Measurements from ENCODE around the gene TANGO2. TPM values are rescaled to one million over a fixed set of nuclear protein-coding genes. Genes with fewer than 3 reads are reported as not detected.

TANGO2 gene
- total RNA-seq, 4 donors from 2014 or later, result 24.3 to 46.7 (median 37.5) TPM

DNA sequence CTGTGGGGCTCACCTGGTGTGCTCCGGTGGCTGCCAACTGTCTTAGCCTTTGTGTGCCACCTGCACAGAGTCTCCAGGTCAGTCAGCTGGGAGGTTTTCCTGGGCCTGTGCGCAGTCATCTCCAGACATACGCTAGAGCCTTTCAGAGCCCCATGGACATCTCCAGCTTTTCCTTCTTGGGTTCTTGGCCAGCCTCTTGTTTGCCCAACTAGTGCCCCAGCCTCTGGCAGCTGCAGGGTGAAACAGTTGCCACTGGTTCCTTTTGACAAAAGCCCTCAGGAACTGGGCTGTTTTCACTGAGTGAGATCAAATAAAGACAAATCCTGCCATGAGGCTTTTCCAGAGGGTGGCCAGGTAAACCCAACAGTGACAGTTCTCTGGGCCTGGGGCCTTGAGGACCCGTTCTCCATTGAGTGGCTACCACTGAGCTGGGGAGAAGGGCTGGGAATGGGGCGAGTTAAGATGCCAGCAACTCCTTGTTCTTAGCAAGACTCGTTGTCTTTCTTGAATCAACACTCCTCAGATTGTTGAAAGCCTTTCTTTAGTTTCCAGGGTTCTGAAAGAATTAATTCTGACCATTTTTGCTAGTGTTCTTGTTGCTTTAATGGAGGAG lies 78.3 kb downstream of the TANGO2 start:
- TF ChIP-seq, protein P1, sequence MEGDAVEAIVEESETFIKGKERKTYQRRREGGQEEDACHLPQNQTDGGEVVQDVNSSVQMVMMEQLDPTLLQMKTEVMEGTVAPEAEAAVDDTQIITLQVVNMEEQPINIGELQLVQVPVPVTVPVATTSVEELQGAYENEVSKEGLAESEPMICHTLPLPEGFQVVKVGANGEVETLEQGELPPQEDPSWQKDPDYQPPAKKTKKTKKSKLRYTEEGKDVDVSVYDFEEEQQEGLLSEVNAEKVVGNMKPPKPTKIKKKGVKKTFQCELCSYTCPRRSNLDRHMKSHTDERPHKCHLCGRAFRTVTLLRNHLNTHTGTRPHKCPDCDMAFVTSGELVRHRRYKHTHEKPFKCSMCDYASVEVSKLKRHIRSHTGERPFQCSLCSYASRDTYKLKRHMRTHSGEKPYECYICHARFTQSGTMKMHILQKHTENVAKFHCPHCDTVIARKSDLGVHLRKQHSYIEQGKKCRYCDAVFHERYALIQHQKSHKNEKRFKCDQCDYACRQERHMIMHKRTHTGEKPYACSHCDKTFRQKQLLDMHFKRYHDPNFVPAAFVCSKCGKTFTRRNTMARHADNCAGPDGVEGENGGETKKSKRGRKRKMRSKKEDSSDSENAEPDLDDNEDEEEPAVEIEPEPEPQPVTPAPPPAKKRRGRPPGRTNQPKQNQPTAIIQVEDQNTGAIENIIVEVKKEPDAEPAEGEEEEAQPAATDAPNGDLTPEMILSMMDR (IDR thresholded peaks at IDR 0.05; ENCODE audit: low read depth), result no peak

DNA sequence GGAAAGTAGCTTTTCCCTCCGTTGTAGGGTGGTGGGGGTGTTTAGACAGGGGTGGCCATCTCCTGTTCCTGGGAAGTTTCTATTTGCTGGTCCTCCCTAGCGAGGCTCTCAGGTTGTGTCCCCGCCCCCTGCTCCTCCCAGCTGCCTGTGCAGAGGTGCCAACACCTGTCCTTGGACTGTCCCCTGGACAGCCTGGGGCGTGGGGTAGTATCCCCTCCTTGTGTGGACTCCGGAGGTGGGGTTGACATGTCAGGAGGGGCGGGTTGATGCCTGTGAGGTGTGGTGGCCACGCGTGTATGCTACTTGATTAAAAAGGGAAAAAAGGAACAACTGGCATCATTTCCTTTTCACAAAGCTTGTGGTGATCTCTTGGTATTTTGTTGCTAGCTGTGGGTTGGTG lies 80.7 kb downstream of the TANGO2 start:
- TF ChIP-seq, protein P1 (IDR thresholded peaks at IDR 0.05; ENCODE audit: low read depth), result no peak

DNA sequence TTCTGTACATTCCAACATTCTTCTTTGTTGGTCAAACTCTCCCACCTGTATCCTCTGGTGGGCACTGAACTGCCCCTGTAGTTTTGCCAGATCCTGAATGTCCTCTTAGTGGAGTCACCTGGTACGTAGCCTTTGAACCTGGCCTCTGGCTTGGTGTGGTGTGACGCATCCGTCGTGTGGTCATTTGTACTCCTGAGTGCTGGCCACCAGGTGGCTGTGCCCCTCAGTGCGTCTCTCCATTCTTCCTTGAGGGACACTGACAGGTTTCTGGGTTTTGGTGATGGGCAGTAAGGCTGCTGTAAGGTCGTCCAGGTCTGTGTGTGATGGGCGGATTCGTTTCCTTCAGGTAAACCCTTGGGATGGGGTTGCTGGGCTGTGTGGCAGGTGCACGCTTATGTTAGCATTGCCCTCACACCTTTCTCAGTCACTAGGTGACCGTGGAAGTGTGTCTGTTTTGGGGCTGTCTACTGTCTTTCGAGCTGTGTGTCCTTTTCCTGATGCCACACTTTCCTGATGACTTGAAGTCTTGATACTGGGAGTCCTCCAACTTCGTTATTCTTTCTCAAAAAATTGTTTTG lies 81.4 kb downstream of the TANGO2 start:
- TF ChIP-seq, protein P1 (IDR thresholded peaks at IDR 0.05; ENCODE audit: low read depth), result no peak

DNA sequence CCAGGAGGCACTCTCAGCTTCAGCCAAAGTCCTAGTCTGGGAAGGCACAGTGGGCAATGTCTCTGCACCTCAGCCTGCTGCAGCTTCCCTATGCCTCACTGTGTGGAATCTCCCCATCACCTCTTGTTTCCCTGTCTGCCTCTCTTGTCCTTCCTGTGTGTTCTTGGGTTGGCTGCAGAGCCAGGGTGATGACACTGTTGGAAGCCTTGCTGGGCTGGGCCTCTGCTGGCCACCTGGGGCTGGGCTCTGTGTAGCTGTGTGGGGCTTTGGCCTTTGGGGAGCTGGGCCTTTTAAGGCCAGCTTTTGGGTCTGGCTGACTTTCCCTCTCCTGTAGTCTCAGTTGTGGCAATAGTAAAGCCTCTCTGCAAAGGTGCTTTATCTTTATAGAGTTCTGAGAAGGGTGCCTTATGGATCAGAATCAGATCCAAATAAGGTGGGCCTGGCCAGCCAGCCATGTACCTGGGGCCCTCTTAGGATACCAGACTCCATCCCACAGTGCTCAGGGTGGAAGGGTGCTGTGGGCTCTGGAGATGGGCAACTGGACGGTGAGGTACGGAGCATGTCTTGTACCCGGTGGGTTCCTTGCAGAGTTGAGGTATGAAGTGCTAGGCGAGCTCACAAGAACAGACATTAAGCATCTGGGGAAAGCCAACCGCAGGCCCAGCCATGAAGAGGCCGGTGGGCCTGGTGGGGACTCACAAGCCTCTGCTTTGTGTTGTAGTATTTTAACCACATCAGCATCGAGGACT lies 84.7 kb downstream of the TANGO2 start:
- TF ChIP-seq, protein P1 (IDR thresholded peaks at IDR 0.05; ENCODE audit: low read depth), result no peak

DNA sequence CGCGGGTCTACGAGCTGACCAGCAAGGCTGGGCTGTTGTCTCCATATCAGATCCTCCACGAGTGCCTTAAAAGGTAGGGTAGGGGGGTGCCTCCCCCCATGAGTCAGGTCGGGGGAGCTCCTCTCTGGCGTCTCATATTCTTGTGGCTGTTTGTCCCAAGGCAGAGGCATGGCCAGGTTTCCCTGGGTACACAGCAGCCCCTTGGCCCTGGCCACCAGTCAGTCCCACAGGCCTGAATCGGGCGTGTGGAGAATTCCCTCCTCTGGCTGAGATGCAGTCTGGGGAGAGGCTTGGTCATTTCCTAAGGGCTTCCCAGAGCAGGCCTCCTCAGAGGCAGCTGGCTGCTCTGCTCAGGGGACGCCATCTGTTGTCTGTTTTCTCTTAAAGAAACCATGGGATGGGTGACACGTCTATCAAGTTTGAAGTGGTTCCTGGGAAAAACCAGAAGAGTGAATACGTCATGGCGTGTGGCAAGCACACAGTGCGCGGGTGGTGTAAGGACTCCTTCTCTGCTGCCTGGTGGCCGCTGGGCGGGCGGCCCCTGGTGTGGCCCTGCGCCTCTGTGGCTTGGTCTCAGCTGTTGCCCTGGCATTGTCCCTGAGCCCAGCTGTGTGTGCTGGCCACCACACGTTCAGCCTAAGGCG lies 85.4 kb downstream of the TANGO2 start:
- TF ChIP-seq, protein P1 (IDR thresholded peaks at IDR 0.05; ENCODE audit: low read depth), result no peak

DNA sequence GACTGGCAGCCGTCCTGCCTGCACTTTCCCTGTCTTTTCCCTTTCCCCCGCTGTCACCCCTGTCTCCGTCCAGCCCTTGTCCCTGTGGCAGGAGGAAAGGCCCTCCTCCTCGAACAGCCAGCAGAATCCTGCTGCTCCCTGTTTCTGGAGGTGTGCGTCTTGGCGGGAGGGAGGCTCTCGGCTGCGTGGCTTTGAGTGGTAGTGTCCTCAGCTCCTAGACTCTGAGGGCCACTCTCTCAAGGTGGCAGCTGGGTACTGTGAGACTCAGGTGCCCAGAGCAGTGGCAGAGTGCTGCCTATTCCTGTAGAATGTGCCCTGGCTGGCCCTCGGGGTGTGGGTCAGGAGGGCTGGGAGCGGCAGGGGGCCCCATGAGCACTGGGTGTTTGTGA lies 85.9 kb downstream of the TANGO2 start:
- TF ChIP-seq, protein P1 (IDR thresholded peaks at IDR 0.05; ENCODE audit: low read depth), result no peak

DNA sequence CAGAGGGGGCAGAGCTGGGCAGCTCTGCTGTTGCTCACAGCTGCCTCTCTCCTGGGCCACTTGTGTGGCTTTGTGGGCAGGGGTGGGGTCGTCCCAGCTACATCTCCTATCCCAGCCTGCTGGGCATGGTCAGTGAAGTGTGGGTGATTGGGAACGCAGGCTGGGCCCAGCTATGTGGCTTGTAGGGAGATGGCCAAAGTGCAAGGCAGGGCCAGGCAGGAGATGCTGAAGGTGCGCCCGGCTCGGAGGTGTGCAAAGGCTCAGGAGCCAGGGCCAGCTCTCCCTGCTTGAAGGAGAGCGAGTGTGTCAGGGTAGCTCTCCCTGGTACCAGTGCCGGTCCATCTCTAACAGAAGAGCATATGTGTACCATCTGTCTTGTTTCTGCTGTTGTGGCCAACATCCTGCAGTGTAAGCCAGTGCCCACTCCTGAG lies 86.6 kb downstream of the TANGO2 start:
- TF ChIP-seq, protein P1 (IDR thresholded peaks at IDR 0.05; ENCODE audit: low read depth), result no peak
